ENCODE data around the gene AMPD2. TPM values are rescaled to one million over a fixed set of nuclear protein-coding genes. Genes with fewer than 3 reads are reported as not detected.
A peak's percentile ranks its signal among the peaks of the same experiment; 100 is the strongest.

AMPD2 gene
- total RNA-seq, result 100 to 1,000 TPM in 1 of 6 donors, 10 to 100 TPM in 5; 39.5 to 183 (median 58.9) TPM

DNA sequence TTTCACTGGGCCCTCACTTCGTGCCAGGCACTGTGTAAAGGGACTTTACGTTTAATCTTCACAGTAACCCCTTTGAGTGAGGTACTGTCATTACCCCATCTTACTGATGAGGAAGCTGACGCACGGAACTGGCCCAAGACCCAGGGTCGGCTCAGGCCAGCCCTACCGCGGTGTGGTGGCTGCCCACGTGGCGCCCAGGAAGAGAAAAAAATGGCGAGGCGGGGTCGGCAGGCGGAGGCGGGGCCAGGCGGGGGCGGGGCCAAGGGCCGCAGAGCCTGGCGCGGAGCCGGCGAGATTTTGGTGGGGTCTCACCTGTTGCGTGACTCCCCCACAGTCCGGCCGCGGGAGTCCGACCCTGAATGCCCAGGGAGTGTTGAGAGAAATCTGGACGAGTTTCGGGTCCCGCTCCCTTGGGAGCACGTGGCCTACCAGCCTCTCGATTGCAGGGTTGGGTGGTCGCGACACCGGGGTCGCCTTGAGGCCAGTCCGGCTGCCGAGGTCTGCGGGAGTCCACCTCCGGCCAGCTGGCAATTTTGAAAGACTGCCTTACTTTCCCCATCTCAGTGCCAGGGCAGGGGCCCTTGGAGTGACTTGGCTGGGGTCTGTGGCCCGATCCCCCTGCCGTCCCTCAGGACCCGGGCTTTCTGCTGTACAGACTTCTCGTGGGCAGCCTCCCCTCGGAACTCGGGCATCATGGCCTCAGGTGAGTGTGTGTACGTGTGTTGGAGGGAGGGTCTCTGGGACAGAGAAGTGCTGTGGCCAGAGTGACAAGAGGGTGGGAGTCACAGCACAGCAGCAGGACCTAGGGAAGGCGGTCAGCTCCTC, at the start of gene AMPD2, which contains the start of gene GNAT2:
AMPD2 (plus strand) TSS at position 262 of the 825 bp plus-strand sequence. CDS start 1,339 bp downstream, outside the sequence.
GNAT2 (minus strand) TSS at position 41 of the 825 bp plus-strand sequence. CDS start 6,746 bp downstream, outside the sequence.
- 0% methylated on average over 18 to 30 of the region's 47 CpGs for whole genome bisulfite sequencing, 2 donors
- Histone ChIP-seq H3K9me3 (no peaks in the 10 kb centered on the region), H3K36me3 (no peaks in the 10 kb centered on the region), H3K4me3 (peak within 1 kb of the TSS; percentile 49 to 90 (median 74)), H3K27me3 (no peaks in the 10 kb centered on the region), H3K4me1 (peaks cover 46 to 82% (median 68%) of the 10 kb centered on the region in 4 donors), H3K27ac (peak within 1 kb of the TSS; percentile 86 to 93 (median 88))
- TF ChIP-seq POLR2AphosphoS5 (IDR thresholded peaks at IDR 0.05), result peak; percentile 64 to 82
- peak in 2 of 4 donors; percentile 15 to 68 for TF ChIP-seq POLR2A (IDR thresholded peaks at IDR 0.05)
- no peak for TF ChIP-seq EP300 (IDR thresholded peaks at IDR 0.05)
- DNase-seq (peak; percentile 90 to 93), ATAC-seq (ENCODE audit: low FRiP score in 2 of 2) (peak; percentile 59 to 84)

DNA sequence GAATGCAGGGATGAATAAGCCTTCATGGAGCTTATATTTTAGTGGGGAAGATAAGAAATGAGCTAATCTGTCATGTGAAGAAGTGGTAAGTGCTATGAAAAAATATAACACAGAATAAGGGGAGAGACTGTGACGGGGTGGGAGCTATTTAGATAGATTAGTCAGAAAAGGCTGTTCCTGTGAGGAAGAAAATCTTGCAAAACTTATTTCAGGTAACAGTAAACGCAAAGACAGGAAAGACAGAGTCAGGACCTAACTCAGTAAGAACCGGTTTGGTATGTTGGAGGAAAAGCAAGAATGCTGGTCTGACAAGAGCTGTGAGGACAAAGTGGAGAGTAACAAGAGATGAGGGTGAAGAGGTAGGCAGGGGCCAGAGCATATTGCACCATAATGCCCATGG, 49.2 kb upstream of the AMPD2 start:
- ATAC-seq (ENCODE audit: low FRiP score in 2 of 2), result peak; percentile 59 to 82
- Histone ChIP-seq H3K9me3 (no peaks in the 10 kb centered on the region), H3K27me3 (no peaks in the 10 kb centered on the region), H3K36me3 (no peaks in the 10 kb centered on the region), H3K4me3 (no peak overlapping the region), H3K4me1 (peaks cover 52 to 76% (median 56%) of the 10 kb centered on the region in 4 donors), H3K27ac (peak overlapping the region in 3 of 4 donors; percentile 16 to 58 (median 48))
- 38 to 49% methylated on average over 3 of the region's 3 CpGs for WGBS, 2 donors
- TF ChIP-seq POLR2A (IDR thresholded peaks at IDR 0.05), result no peak
- TF ChIP-seq EP300 (IDR thresholded peaks at IDR 0.05), result no peak
- TF ChIP-seq POLR2AphosphoS5 (IDR thresholded peaks at IDR 0.05), result peak in 1 of 2 donors; percentile 9
- TF ChIP-seq, protein P1, sequence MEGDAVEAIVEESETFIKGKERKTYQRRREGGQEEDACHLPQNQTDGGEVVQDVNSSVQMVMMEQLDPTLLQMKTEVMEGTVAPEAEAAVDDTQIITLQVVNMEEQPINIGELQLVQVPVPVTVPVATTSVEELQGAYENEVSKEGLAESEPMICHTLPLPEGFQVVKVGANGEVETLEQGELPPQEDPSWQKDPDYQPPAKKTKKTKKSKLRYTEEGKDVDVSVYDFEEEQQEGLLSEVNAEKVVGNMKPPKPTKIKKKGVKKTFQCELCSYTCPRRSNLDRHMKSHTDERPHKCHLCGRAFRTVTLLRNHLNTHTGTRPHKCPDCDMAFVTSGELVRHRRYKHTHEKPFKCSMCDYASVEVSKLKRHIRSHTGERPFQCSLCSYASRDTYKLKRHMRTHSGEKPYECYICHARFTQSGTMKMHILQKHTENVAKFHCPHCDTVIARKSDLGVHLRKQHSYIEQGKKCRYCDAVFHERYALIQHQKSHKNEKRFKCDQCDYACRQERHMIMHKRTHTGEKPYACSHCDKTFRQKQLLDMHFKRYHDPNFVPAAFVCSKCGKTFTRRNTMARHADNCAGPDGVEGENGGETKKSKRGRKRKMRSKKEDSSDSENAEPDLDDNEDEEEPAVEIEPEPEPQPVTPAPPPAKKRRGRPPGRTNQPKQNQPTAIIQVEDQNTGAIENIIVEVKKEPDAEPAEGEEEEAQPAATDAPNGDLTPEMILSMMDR (IDR thresholded peaks at IDR 0.05), result no peak
- peak in 1 of 2 donors; percentile 57 for DNase-seq

DNA sequence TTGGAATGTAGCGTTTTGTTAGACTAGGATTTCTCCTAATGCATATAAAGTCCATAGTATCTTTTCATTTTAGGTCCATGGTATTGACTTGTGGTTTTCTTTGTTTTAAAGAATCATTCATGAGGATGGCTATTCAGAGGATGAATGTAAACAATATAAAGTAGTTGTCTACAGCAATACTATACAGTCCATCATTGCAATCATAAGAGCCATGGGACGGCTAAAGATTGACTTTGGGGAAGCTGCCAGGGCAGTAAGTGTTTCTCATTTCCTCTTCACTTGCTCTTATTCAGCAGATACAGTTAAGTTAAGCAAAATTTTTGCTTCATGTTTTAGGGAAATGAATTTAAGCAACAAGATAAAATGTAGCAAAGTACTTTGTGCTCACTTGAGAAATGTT, 45.9 kb upstream of the AMPD2 start:
- Histone ChIP-seq H3K4me1 (peaks cover 39 to 55% (median 44%) of the 10 kb centered on the region in 4 donors), H3K4me3 (no peak overlapping the region), H3K36me3 (peaks cover 0 to 26% (median 4%) of the 10 kb centered on the region in 4 donors), H3K27me3 (no peaks in the 10 kb centered on the region), H3K27ac (peak overlapping the region in 2 of 4 donors; percentile 3 to 72), H3K9me3 (no peaks in the 10 kb centered on the region)
- TF ChIP-seq, protein P1 (IDR thresholded peaks at IDR 0.05), result no peak
- no peak for TF ChIP-seq POLR2A (IDR thresholded peaks at IDR 0.05)
- no peak for TF ChIP-seq POLR2AphosphoS5 (IDR thresholded peaks at IDR 0.05)
- TF ChIP-seq EP300 (IDR thresholded peaks at IDR 0.05), result no peak
- peak; percentile 22 to 77 for ATAC-seq (ENCODE audit: low FRiP score in 2 of 2)
- WGBS, 2 donors, result 34 to 40% methylated on average over 2 of the region's 2 CpGs
- peak in 1 of 2 donors; percentile 40 for DNase-seq

DNA sequence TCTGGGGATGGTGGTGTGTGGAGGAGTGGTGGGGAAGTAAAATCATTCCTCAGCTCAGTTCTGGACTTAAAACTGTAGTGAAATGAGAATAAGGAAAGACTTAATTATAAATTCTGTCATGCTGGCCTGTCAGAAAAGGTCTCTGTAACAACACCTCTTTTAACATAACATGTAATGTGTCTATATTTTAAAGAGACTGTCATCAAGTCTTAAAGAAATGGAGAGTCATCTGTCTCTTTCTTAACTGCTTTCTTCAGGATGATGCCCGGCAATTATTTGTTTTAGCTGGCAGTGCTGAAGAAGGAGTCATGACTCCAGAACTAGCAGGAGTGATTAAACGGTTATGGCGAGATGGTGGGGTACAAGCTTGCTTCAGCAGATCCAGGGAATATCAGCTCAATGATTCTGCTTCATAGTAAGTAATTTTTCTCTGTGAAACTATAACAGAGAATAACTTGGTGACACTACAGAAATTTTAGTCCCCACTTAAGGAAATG, 40.6 kb upstream of the AMPD2 start:
- ATAC-seq (ENCODE audit: low FRiP score in 2 of 2) (no peak), DNase-seq (no peak)
- peak overlapping the region in 1 of 4 donors; percentile 1 for H3K27ac ChIP-seq
- TF ChIP-seq POLR2A (IDR thresholded peaks at IDR 0.05) (no peak), EP300 (IDR thresholded peaks at IDR 0.05) (no peak), POLR2AphosphoS5 (IDR thresholded peaks at IDR 0.05) (no peak)
- TF ChIP-seq, protein P1 (IDR thresholded peaks at IDR 0.05), result no peak
- H3K36me3 ChIP-seq, result peaks cover 5 to 71% (median 24%) of the 10 kb centered on the region in 4 donors
- H3K4me3 ChIP-seq, result no peak overlapping the region
- no peaks in the 10 kb centered on the region for H3K27me3 ChIP-seq
- H3K9me3 ChIP-seq, result no peaks in the 10 kb centered on the region
- peaks cover 9 to 13% (median 10%) of the 10 kb centered on the region in 4 donors for H3K4me1 ChIP-seq
- 77 to 88% methylated on average over 3 of the region's 3 CpGs for WGBS, 2 donors

DNA sequence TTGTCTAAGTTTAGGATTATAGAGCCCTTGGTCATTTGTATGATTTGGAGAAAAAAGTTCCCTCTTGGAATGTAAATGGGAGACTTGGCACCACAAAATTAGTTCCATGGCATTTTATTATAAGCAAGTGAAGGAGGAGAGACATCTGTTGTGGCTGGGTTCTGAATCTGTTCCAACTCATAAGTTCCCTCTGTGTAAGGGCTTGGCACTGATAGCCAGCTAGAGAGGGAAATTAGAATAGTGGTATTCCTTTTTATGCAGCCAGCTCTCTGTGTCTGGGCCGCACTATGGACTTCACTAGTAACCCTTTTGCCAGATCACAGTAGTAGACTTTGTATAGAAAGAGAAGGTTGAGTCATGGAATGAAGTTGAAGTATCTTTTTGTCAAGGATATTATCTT, 40.1 kb upstream of the AMPD2 start:
- ATAC-seq (ENCODE audit: low FRiP score in 2 of 2) (no peak), DNase-seq (no peak)
- 66 to 86% methylated on average over 1 of the region's 1 CpG for WGBS, 2 donors
- Histone ChIP-seq H3K27ac (peak overlapping the region in 1 of 4 donors; percentile 1), H3K4me1 (peaks cover 4 to 8% (median 6%) of the 10 kb centered on the region in 4 donors), H3K27me3 (no peaks in the 10 kb centered on the region), H3K4me3 (no peak overlapping the region), H3K9me3 (no peaks in the 10 kb centered on the region), H3K36me3 (peaks cover 5 to 76% (median 25%) of the 10 kb centered on the region in 4 donors)
- TF ChIP-seq EP300 (IDR thresholded peaks at IDR 0.05), result no peak
- TF ChIP-seq, protein P1 (IDR thresholded peaks at IDR 0.05), result no peak
- no peak for TF ChIP-seq POLR2A (IDR thresholded peaks at IDR 0.05)
- TF ChIP-seq POLR2AphosphoS5 (IDR thresholded peaks at IDR 0.05), result no peak

Data from upper lobe of left lung (tissue), 6 donors.